Measurements from ENCODE around the gene RTRAF.

RTRAF gene

GRCh38 chr14:51979088-51979709 is 10.1 kb upstream of the RTRAF start:
- H3K36me3 ChIP-seq, result peaks cover 0 to 6% (median 0%) of the 10 kb centered on the region in 11 experiments; a peak in 1 of 22 replicates
- H3K9me3 ChIP-seq (replicated peaks in 1 of 11), result peaks cover 0 to 13% (median 10%) of the 10 kb centered on the region in 11 experiments; a peak in 16 of 22 replicates
- H3K4me2 ChIP-seq, result no peak overlapping the region; a peak in 2 of 22 replicates
- no peak overlapping the region for H3K9ac ChIP-seq
- no peak for TF ChIP-seq Cebpa-rat (IDR thresholded peaks at IDR 0.05)
- peaks cover 0 to 5% (median 0%) of the 10 kb centered on the region in 10 experiments; a peak in 5 of 20 replicates for H3K4me1 ChIP-seq
- H4K20me1 ChIP-seq, result no peaks in the 10 kb centered on the region
- H3K27ac ChIP-seq, result no peak overlapping the region
- H3K27me3 ChIP-seq, result no peaks in the 10 kb centered on the region
- no peak overlapping the region for H3K4me3 ChIP-seq

- peaks cover 0 to 5% (median 0%) of the 10 kb centered on the region in 10 experiments; a peak in 5 of 20 replicates for H3K4me1 ChIP-seq
- H4K20me1 ChIP-seq, result no peaks in the 10 kb centered on the region
- no peak overlapping the region for H3K4me3 ChIP-seq
- H3K27ac ChIP-seq, result no peak overlapping the region
- peaks cover 0 to 22% (median 14%) of the 10 kb centered on the region in 11 experiments; a peak in 16 of 22 replicates for H3K9me3 ChIP-seq (replicated peaks in 1 of 11)
- no peak for TF ChIP-seq Cebpa-rat (IDR thresholded peaks at IDR 0.05)
- H3K36me3 ChIP-seq, result peaks cover 0 to 6% (median 0%) of the 10 kb centered on the region in 11 experiments; a peak in 1 of 22 replicates
- H3K27me3 ChIP-seq, result no peaks in the 10 kb centered on the region
- no peak overlapping the region for H3K9ac ChIP-seq
- H3K4me2 ChIP-seq, result no peak overlapping the region
Observed at GRCh38 chr14:51981218-51981854, 8.0 kb upstream of the RTRAF start.

- Histone ChIP-seq H3K9me3 (replicated peaks in 1 of 11) (peaks cover 0 to 18% (median 14%) of the 10 kb centered on the region in 11 experiments; a peak in 16 of 22 replicates), H3K27me3 (no peaks in the 10 kb centered on the region), H3K4me1 (peaks cover 16 to 35% (median 31%) of the 10 kb centered on the region in 10 experiments), H3K27ac (peak overlapping the region in 4 of 11 experiments; percentile 83 to 89 (median 86); a peak in 2 of 22 replicates), H3K4me2 (peak overlapping the region in 9 of 11 experiments; percentile 62 to 85 (median 79); a peak in 14 of 22 replicates), H3K4me3 (no peak overlapping the region), H4K20me1 (peaks cover 0 to 28% (median 6%) of the 10 kb centered on the region in 11 experiments; a peak in 7 of 22 replicates), H3K9ac (peak overlapping the region in 1 of 11 experiments; percentile 87; a peak in 1 of 22 replicates), H3K36me3 (peaks cover 19 to 26% (median 22%) of the 10 kb centered on the region in 11 experiments)
- TF ChIP-seq Cebpa-rat (IDR thresholded peaks at IDR 0.05), result no peak
Observed at GRCh38 chr14:51988221-51988620, 1.1 kb upstream of the RTRAF start.

- Histone ChIP-seq H4K20me1 (peaks cover 0 to 51% (median 12%) of the 10 kb centered on the region in 11 experiments; a peak in 14 of 22 replicates), H3K27ac (peak overlapping the region in 10 of 11 experiments; percentile 79 to 91 (median 88); a peak in 18 of 22 replicates), H3K4me1 (peaks cover 20 to 57% (median 43%) of the 10 kb centered on the region in 10 experiments), H3K4me3 (peak overlapping the region; percentile 78 to 94 (median 85)), H3K9ac (peak overlapping the region; percentile 84 to 94 (median 91)), H3K4me2 (peak overlapping the region; percentile 69 to 93 (median 82)), H3K9me3 (replicated peaks in 1 of 11) (no peaks in the 10 kb centered on the region), H3K27me3 (no peaks in the 10 kb centered on the region), H3K36me3 (peaks cover 35 to 49% (median 43%) of the 10 kb centered on the region in 11 experiments)
- no peak for TF ChIP-seq Cebpa-rat (IDR thresholded peaks at IDR 0.05)
Observed at GRCh38 chr14:51990488-51990887, 1.1 kb downstream of the RTRAF start.

GRCh38 chr14:51993285-51993920 is 4.1 kb downstream of the RTRAF start:
- Histone ChIP-seq H3K4me3 (no peak overlapping the region), H3K9ac (no peak overlapping the region), H3K36me3 (peaks cover 57 to 78% (median 67%) of the 10 kb centered on the region in 11 experiments), H3K27ac (no peak overlapping the region), H3K27me3 (no peaks in the 10 kb centered on the region), H3K4me2 (peak overlapping the region in 5 of 11 experiments; percentile 11 to 45 (median 24); a peak in 4 of 22 replicates), H4K20me1 (peaks cover 5 to 68% (median 24%) of the 10 kb centered on the region in 11 experiments; a peak in 14 of 22 replicates), H3K9me3 (replicated peaks in 1 of 11) (no peaks in the 10 kb centered on the region), H3K4me1 (peaks cover 20 to 58% (median 42%) of the 10 kb centered on the region in 10 experiments)
- no peak for TF ChIP-seq Cebpa-rat (IDR thresholded peaks at IDR 0.05)

GRCh38 chr14:51996148-51996746 is 6.9 kb downstream of the RTRAF start:
- no peak overlapping the region for H3K9ac ChIP-seq
- H4K20me1 ChIP-seq, result peaks cover 5 to 60% (median 21%) of the 10 kb centered on the region in 11 experiments; a peak in 14 of 22 replicates
- no peak overlapping the region for H3K4me2 ChIP-seq
- no peak overlapping the region for H3K27ac ChIP-seq
- no peak for TF ChIP-seq Cebpa-rat (IDR thresholded peaks at IDR 0.05)
- H3K9me3 ChIP-seq (replicated peaks in 1 of 11), result no peaks in the 10 kb centered on the region
- H3K4me3 ChIP-seq, result no peak overlapping the region
- peaks cover 84 to 100% (median 93%) of the 10 kb centered on the region in 11 experiments for H3K36me3 ChIP-seq
- H3K4me1 ChIP-seq, result peaks cover 12 to 40% (median 25%) of the 10 kb centered on the region in 10 experiments; a peak in 19 of 20 replicates
- H3K27me3 ChIP-seq, result no peaks in the 10 kb centered on the region

- Histone ChIP-seq H3K4me1 (peaks cover 4 to 22% (median 12%) of the 10 kb centered on the region in 10 experiments; a peak in 13 of 20 replicates), H3K36me3 (peaks cover 88 to 100% (median 96%) of the 10 kb centered on the region in 11 experiments), H3K4me2 (no peak overlapping the region), H3K9me3 (replicated peaks in 1 of 11) (no peaks in the 10 kb centered on the region), H4K20me1 (peaks cover 5 to 52% (median 16%) of the 10 kb centered on the region in 11 experiments; a peak in 15 of 22 replicates), H3K9ac (no peak overlapping the region), H3K4me3 (no peak overlapping the region), H3K27me3 (no peaks in the 10 kb centered on the region), H3K27ac (no peak overlapping the region)
- no peak for TF ChIP-seq Cebpa-rat (IDR thresholded peaks at IDR 0.05)
Observed at GRCh38 chr14:51998348-51998747, 9.0 kb downstream of the RTRAF start.

- Histone ChIP-seq H3K4me1 (peaks cover 0 to 15% (median 5%) of the 10 kb centered on the region in 10 experiments; a peak in 9 of 20 replicates), H3K9ac (no peak overlapping the region), H3K36me3 (peaks cover 91 to 100% (median 97%) of the 10 kb centered on the region in 11 experiments), H3K4me2 (no peak overlapping the region), H3K4me3 (no peak overlapping the region), H3K27ac (no peak overlapping the region), H3K27me3 (no peaks in the 10 kb centered on the region), H4K20me1 (peaks cover 5 to 44% (median 11%) of the 10 kb centered on the region in 11 experiments; a peak in 14 of 22 replicates), H3K9me3 (replicated peaks in 1 of 11) (no peaks in the 10 kb centered on the region)
- no peak for TF ChIP-seq Cebpa-rat (IDR thresholded peaks at IDR 0.05)
Observed at GRCh38 chr14:51999084-51999483, 9.7 kb downstream of the RTRAF start.

Measured in BLaER1 treated with 17β-estradiol and CSF1 and Interleukin-3, amounts not matched to agents 10 nM and 100 nM (cell line).